Measurements from ENCODE around the gene UFD1. TPM values are rescaled to one million over a fixed set of nuclear protein-coding genes. Genes with fewer than 3 reads are reported as not detected.

The UFD1 gene
- total and polyA plus RNA-seq, 2 donors (not counting 1 experiment from before 2014, with no cell fraction given): 41.3 to 86.2 TPM

DNA sequence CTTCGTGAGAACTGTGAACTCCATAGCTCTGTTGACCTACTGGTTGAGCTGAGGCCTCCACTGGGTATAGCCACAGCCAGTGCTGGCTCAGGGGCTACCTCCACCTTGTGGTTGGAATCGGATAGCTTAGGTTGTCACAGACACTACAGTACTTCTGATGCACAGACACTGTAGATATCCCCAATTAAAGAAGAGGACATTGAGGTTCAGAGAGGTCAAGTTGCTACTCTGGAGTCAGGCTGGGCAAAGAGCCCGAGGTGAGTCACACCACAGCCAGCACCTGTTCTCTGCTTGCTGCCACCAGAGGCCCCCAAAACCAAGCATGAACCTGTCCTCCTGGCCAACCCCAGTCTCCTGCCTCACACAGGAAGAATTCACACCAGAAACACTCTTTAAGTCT lies 5.4 kb downstream of the UFD1 start:
- no peak overlapping the region for H3K4me2 ChIP-seq (ENCODE audit: extremely low read depth, insufficient read depth, low read length)
- no peaks in the 10 kb centered on the region for H3K9me3 ChIP-seq (ENCODE audit: control insufficient read depth, insufficient read depth, low read depth, low read length)
- no peak overlapping the region for H3K9ac ChIP-seq (ENCODE audit: insufficient read depth, low read length)
- no peak for DNase-seq (ENCODE audit: low read depth in 2 of 2)
- H3K79me2 ChIP-seq (ENCODE audit: control insufficient read depth, insufficient read depth, low read length): peaks cover 42% of the 10 kb centered on the region
- peaks cover 5% of the 10 kb centered on the region for H3K4me1 ChIP-seq (ENCODE audit: control insufficient read depth, extremely low read depth, insufficient read depth, low read length)
- H3K4me3 ChIP-seq (replicated peaks in 1 of 4; ENCODE audit: control extremely low read depth in 1 of 4, insufficient read depth in 1 of 4, low read depth in 3 of 4, low read length in 4 of 4): no peak overlapping the region
- H3K36me3 ChIP-seq (ENCODE audit: control insufficient read depth, insufficient read depth, low read length): peaks cover 26% of the 10 kb centered on the region
- no peaks in the 10 kb centered on the region for H4K20me1 ChIP-seq (ENCODE audit: control insufficient read depth, extremely low read depth, insufficient read depth, low read length)
- no peak overlapping the region for H3K27ac ChIP-seq (ENCODE audit: insufficient read depth, low read length)
- no peak overlapping the region for H2AFZ ChIP-seq (ENCODE audit: low read length)
- no peak for TF ChIP-seq EZH2 (IDR thresholded peaks at IDR 0.05; ENCODE audit: low read length, missing control alignments)
- TF ChIP-seq, protein P1, sequence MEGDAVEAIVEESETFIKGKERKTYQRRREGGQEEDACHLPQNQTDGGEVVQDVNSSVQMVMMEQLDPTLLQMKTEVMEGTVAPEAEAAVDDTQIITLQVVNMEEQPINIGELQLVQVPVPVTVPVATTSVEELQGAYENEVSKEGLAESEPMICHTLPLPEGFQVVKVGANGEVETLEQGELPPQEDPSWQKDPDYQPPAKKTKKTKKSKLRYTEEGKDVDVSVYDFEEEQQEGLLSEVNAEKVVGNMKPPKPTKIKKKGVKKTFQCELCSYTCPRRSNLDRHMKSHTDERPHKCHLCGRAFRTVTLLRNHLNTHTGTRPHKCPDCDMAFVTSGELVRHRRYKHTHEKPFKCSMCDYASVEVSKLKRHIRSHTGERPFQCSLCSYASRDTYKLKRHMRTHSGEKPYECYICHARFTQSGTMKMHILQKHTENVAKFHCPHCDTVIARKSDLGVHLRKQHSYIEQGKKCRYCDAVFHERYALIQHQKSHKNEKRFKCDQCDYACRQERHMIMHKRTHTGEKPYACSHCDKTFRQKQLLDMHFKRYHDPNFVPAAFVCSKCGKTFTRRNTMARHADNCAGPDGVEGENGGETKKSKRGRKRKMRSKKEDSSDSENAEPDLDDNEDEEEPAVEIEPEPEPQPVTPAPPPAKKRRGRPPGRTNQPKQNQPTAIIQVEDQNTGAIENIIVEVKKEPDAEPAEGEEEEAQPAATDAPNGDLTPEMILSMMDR (conservative IDR thresholded peaks at IDR 0.05 in 1 of 2, IDR thresholded peaks at IDR 0.05 in 1 of 2; ENCODE audit: low read depth in 1 of 2, low read length in 2 of 2): peak in 1 of 2 donors; percentile 4
- no peaks in the 10 kb centered on the region for H3K27me3 ChIP-seq (ENCODE audit: control insufficient read depth, insufficient read depth, low read length)

DNA sequence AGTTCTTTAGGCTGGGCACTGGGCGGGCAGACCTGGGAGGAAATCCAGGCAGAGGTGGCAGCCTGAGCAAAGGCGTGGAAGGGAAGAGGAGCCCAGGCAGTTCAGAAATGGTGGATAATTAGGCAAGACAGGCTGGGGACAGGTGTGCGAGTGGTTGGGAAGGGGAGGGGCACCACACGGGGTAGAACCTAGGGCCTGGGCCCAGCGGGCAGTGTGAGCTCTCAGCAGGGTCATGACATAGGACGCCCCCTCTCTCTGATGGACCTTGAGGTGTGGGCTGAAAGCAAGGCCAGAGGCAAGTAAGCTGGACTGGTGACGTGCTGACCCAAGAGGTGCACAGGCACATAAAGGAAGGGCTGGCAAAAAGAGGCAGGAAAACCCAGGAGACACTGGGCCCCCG lies 6.8 kb downstream of the UFD1 start:
- DNase-seq (ENCODE audit: low read depth in 2 of 2): no peak
- H3K9me3 ChIP-seq (ENCODE audit: control insufficient read depth, insufficient read depth, low read depth, low read length): no peaks in the 10 kb centered on the region
- H3K4me1 ChIP-seq (ENCODE audit: control insufficient read depth, extremely low read depth, insufficient read depth, low read length): peaks cover under 1% of the 10 kb centered on the region
- no peak overlapping the region for H3K4me3 ChIP-seq (replicated peaks in 1 of 4; ENCODE audit: control extremely low read depth in 1 of 4, insufficient read depth in 1 of 4, low read depth in 3 of 4, low read length in 4 of 4)
- H3K79me2 ChIP-seq (ENCODE audit: control insufficient read depth, insufficient read depth, low read length): peaks cover 28% of the 10 kb centered on the region
- peaks cover 32% of the 10 kb centered on the region for H3K36me3 ChIP-seq (ENCODE audit: control insufficient read depth, insufficient read depth, low read length)
- no peak overlapping the region for H3K4me2 ChIP-seq (ENCODE audit: extremely low read depth, insufficient read depth, low read length)
- no peak overlapping the region for H3K9ac ChIP-seq (ENCODE audit: insufficient read depth, low read length)
- H3K27ac ChIP-seq (ENCODE audit: insufficient read depth, low read length): no peak overlapping the region
- H3K27me3 ChIP-seq (ENCODE audit: control insufficient read depth, insufficient read depth, low read length): no peaks in the 10 kb centered on the region
- TF ChIP-seq EZH2 (IDR thresholded peaks at IDR 0.05; ENCODE audit: low read length, missing control alignments): no peak
- TF ChIP-seq, protein P1 (conservative IDR thresholded peaks at IDR 0.05 in 1 of 2, IDR thresholded peaks at IDR 0.05 in 1 of 2; ENCODE audit: low read depth in 1 of 2, low read length in 2 of 2): no peak
- no peaks in the 10 kb centered on the region for H4K20me1 ChIP-seq (ENCODE audit: control insufficient read depth, extremely low read depth, insufficient read depth, low read length)
- H2AFZ ChIP-seq (ENCODE audit: low read length): no peak overlapping the region

DNA sequence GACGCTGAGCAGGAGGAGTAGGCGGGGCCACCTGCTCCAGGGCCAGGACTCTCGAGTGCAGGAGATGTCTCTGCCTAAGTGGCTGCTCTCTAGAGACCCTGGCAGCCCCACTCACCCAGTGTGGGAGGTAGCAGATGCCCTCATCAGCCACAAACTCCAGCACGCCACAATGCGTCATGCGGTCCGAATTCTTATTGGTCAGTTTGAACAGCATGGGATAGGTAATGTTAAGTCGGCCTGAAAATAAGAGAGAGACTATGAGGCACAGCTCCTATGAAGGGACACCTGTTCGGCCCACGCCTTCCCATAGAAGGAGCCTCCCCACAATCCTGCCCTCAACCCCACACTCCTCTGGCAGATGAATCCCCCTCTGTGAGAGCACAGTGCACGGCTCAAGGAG lies 7.4 kb downstream of the UFD1 start:
- Histone ChIP-seq H3K4me1 (ENCODE audit: control insufficient read depth, extremely low read depth, insufficient read depth, low read length) (no peaks in the 10 kb centered on the region), H3K4me2 (ENCODE audit: extremely low read depth, insufficient read depth, low read length) (no peak overlapping the region), H3K79me2 (ENCODE audit: control insufficient read depth, insufficient read depth, low read length) (peaks cover 25% of the 10 kb centered on the region), H3K4me3 (replicated peaks in 1 of 4; ENCODE audit: control extremely low read depth in 1 of 4, insufficient read depth in 1 of 4, low read depth in 3 of 4, low read length in 4 of 4) (no peak overlapping the region), H3K27ac (ENCODE audit: insufficient read depth, low read length) (no peak overlapping the region), H3K9ac (ENCODE audit: insufficient read depth, low read length) (no peak overlapping the region), H3K27me3 (ENCODE audit: control insufficient read depth, insufficient read depth, low read length) (no peaks in the 10 kb centered on the region), H4K20me1 (ENCODE audit: control insufficient read depth, extremely low read depth, insufficient read depth, low read length) (no peaks in the 10 kb centered on the region), H3K9me3 (ENCODE audit: control insufficient read depth, insufficient read depth, low read depth, low read length) (no peaks in the 10 kb centered on the region), H2AFZ (ENCODE audit: low read length) (no peak overlapping the region), H3K36me3 (ENCODE audit: control insufficient read depth, insufficient read depth, low read length) (peaks cover 35% of the 10 kb centered on the region)
- TF ChIP-seq, protein P1 (conservative IDR thresholded peaks at IDR 0.05 in 1 of 2, IDR thresholded peaks at IDR 0.05 in 1 of 2; ENCODE audit: low read depth in 1 of 2, low read length in 2 of 2): no peak
- no peak for TF ChIP-seq EZH2 (IDR thresholded peaks at IDR 0.05; ENCODE audit: low read length, missing control alignments)
- DNase-seq (ENCODE audit: low read depth in 2 of 2): no peak

All from fibroblast of lung (primary cell).